ENCODE results near the gene MTCL1.

The MTCL1 gene

GRCh38 chr18:8752329-8752728 is 47.0 kb downstream of the MTCL1 start:
- TF ChIP-seq SIN3A (IDR thresholded peaks at IDR 0.05; ENCODE audit: borderline replicate concordance, insufficient read depth, low read length) = no peak
- TF ChIP-seq POLR2AphosphoS5 (IDR thresholded peaks at IDR 0.05; ENCODE audit: low read depth, low read length) = no peak
- TF ChIP-seq, protein P1, sequence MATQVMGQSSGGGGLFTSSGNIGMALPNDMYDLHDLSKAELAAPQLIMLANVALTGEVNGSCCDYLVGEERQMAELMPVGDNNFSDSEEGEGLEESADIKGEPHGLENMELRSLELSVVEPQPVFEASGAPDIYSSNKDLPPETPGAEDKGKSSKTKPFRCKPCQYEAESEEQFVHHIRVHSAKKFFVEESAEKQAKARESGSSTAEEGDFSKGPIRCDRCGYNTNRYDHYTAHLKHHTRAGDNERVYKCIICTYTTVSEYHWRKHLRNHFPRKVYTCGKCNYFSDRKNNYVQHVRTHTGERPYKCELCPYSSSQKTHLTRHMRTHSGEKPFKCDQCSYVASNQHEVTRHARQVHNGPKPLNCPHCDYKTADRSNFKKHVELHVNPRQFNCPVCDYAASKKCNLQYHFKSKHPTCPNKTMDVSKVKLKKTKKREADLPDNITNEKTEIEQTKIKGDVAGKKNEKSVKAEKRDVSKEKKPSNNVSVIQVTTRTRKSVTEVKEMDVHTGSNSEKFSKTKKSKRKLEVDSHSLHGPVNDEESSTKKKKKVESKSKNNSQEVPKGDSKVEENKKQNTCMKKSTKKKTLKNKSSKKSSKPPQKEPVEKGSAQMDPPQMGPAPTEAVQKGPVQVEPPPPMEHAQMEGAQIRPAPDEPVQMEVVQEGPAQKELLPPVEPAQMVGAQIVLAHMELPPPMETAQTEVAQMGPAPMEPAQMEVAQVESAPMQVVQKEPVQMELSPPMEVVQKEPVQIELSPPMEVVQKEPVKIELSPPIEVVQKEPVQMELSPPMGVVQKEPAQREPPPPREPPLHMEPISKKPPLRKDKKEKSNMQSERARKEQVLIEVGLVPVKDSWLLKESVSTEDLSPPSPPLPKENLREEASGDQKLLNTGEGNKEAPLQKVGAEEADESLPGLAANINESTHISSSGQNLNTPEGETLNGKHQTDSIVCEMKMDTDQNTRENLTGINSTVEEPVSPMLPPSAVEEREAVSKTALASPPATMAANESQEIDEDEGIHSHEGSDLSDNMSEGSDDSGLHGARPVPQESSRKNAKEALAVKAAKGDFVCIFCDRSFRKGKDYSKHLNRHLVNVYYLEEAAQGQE (IDR thresholded peaks at IDR 0.05; ENCODE audit: insufficient read depth in 1 of 2, low read depth in 2 of 2, low read length in 2 of 2) = no peak
- no peak for TF ChIP-seq TAF1 (IDR thresholded peaks at IDR 0.05; ENCODE audit: borderline replicate concordance, insufficient read depth, low read length)
- TF ChIP-seq FOXP2 (optimal IDR thresholded peaks at IDR 0.05; ENCODE audit: borderline replicate concordance, extremely low read depth, extremely low read length, insufficient read depth) = no peak

DNA sequence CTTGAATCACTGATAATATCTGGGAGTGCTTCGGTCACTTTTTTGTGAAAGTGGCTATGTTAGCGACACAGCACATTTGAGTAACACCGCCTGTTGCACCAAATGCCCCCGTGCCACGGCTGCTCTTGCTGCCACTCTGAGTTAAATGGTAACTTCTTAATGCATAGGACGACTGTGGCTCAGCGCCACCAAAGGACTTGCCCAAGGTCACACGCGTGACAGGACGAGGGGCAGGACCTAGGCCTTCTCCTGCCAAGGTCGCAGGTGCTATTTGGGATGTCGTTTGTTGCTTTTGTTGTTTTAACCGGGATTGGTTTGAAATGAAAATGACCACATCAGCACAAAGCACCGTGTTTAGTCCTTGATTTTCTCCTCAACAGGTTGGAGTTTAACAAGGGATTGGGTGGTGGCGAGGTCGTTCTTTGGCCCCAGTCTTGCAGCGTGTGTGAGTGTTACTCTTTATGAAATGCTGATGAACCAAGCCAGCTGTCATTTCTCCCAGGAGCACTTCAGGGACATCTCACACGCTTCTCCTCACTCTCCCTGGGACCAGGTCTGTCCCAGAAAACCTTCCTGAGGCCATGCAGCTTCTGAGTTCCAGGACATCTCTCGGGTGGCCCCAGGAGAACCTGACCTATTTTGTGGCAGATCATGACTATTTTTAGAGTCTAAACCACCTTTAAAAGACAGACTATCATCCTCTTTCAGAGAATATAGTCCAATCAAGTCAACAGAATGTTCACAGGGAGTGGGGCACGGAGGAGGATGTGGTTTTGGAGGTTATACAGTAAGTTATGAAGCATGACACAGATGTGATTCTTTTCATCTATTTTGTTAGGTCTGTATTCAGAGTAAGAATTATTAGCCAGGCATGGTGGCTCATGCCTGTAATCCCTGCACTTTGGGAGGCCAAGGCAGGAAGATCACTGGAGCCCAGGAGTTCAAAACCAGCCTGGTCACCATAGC is 49.9 kb downstream of the MTCL1 start:
- no peak for TF ChIP-seq FOXP2 (optimal IDR thresholded peaks at IDR 0.05; ENCODE audit: borderline replicate concordance, extremely low read depth, extremely low read length, insufficient read depth)
- TF ChIP-seq, protein P1 (IDR thresholded peaks at IDR 0.05; ENCODE audit: insufficient read depth in 1 of 2, low read depth in 2 of 2, low read length in 2 of 2) = no peak

GRCh38 chr18:8756571-8756970 is 51.2 kb downstream of the MTCL1 start:
- TF ChIP-seq, protein P1 (IDR thresholded peaks at IDR 0.05; ENCODE audit: insufficient read depth in 1 of 2, low read depth in 2 of 2, low read length in 2 of 2) = no peak
- TF ChIP-seq FOXP2 (optimal IDR thresholded peaks at IDR 0.05; ENCODE audit: borderline replicate concordance, extremely low read depth, extremely low read length, insufficient read depth) (no peak), POLR2AphosphoS5 (IDR thresholded peaks at IDR 0.05; ENCODE audit: low read depth, low read length) (no peak), SIN3A (IDR thresholded peaks at IDR 0.05; ENCODE audit: borderline replicate concordance, insufficient read depth, low read length) (no peak), TAF1 (IDR thresholded peaks at IDR 0.05; ENCODE audit: borderline replicate concordance, insufficient read depth, low read length) (no peak)

DNA sequence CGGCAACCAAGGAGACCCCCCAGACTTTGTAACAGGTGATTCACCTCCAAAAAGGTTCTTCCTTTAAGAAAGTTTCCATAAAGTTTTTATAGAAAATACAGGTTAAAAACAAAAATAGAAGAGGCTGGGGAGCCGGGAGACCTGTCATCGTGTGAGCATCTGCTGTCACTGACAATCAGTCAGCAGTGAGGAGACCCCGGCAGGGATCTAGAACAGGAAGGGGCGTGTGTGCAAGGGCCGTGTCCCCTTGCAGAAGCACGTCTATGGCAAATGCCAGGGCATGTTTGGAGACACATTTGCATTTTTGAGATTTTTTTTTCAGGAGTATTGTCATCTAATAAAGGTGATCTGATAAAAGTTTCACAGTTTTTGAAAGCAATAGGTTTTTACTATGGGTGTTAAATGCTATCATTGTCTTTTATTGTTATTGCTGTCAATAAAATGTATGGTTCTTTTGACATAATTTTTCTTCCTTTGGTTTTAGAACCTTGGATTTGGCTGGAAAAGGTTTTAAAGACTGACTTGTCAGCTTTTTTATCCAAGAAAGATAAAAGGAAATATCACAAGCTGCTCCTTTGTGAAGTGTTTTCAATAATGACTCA is 52.1 kb downstream of the MTCL1 start:
- no peak for TF ChIP-seq FOXP2 (optimal IDR thresholded peaks at IDR 0.05; ENCODE audit: borderline replicate concordance, extremely low read depth, extremely low read length, insufficient read depth)
- no peak for TF ChIP-seq SIN3A (IDR thresholded peaks at IDR 0.05; ENCODE audit: borderline replicate concordance, insufficient read depth, low read length)
- no peak for TF ChIP-seq TAF1 (IDR thresholded peaks at IDR 0.05; ENCODE audit: borderline replicate concordance, insufficient read depth, low read length)
- TF ChIP-seq, protein P1 (IDR thresholded peaks at IDR 0.05; ENCODE audit: insufficient read depth in 1 of 2, low read depth in 2 of 2, low read length in 2 of 2) = no peak
- no peak for TF ChIP-seq POLR2AphosphoS5 (IDR thresholded peaks at IDR 0.05; ENCODE audit: low read depth, low read length)

All from PFSK-1 (cell line).